Dermis microvascular lymphatic vessel endothelial cell (primary cell): ENCODE data around the gene DTYMK. TPM values are rescaled to one million over a fixed set of nuclear protein-coding genes. Genes with fewer than 3 reads are reported as not detected.
"Not testable (repeated sequence)": the region's sequence is repeated elsewhere in the genome, so short reads cannot be mapped to it uniquely, and the experiment has no call there.

Source experiments
- DNase-seq, 2 donors: peaks; one replicate each; pipeline versions ENCODE4 v3.0.0 to v3.0.0-alpha.2; 2010; ENCODE audit warnings: low read depth in 2 of 2
- total RNA-seq: library from RNA; depleted of rRNA; stranded (reverse); fragments of >200 nt; gene quantifications from 2 replicates; pipeline ENCODE4 v1.2.1, GENCODE V29; 2014

DTYMK gene
- total RNA-seq, 1 donor from 2014 or later, result 45.7 TPM

DNA sequence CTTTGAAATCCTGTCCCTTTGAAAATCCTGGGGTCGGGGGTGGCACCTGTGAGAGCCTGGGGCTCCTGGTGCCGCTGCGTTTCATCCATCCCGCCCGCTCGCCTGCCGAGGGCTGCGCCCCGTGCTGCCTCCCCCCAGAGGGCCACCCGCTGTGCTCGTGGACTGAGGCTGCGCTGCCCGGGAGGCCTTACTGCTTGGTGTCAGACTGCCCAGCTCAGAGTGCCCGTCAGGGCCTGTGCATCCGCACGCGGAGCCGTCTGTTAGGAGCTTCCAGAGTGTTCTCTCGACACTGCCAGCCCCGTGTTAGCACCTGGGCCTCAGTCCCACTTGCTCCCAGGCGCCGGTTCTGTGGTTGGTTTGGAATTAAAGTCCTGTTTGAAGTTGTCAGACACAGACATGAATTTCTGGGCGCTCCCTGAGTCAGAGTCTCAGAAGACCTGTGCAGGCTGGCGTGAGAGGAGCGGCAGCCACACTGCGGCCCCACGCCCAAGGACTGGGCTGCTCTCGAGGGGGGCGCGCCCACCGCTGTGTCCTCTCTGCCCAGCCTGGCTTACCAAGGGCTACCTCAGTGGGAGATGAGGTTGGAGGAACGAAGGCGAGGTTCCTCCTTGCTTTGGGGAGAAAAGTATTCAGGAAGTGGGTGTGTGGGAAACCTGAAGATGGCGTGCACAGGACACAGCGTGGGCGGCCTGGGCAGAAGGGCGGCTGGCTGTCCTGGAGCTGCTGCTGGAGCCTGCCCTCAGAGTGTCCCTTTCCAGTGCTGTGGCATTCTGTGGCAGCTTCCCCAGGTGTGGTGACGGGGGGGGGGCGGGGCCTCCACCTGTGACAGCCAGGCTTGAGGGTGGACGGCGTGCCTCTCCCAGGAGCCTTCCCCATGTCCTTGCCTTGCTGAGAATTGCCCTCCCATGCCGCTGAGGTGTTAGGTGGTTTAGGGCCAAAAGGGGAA is 14.1 kb downstream of the DTYMK start:
- no peak for DNase-seq

- no peak for DNase-seq
Measured at GRCh38 chr2:241671457-241672240, 15.0 kb downstream of the DTYMK start.

DNA sequence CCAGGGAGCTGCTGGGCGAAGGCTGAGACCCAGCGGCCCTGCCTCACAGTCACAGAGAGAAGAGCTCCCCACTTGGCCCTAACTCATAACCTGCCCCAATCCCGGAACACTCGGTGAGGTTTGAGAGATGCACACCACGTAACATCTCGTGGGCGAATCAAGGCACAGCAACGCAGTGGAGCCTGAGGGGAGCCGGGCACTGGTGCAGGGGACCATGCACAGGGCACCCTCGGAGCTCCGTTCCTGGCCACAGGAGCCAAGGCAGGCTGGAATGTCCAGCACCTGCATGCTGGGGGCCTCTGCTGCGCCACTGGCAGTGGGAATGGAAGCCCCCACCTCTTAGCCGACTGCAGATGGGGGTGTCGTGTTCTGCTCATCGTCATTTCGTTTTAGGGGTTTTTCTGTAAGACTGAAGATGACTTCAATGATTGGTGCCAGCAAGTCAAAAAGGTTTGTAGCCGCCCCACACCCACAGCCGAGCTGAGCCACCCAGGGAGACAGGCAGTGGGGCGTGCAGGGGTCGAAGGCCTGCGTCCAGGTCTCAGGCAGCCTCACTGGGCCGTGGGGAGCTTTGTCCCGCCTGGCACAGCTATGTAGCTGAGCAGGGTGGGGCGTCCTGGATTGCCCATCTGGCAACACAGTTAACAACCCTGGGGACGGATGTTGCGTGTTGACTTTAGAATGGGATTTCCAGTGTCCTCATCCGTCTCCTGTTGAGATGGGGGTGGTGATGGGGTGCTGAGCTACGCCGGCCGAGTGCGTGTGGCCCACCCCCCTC is 16.1 kb downstream of the DTYMK start:
- DNase-seq, result no peak

DNA sequence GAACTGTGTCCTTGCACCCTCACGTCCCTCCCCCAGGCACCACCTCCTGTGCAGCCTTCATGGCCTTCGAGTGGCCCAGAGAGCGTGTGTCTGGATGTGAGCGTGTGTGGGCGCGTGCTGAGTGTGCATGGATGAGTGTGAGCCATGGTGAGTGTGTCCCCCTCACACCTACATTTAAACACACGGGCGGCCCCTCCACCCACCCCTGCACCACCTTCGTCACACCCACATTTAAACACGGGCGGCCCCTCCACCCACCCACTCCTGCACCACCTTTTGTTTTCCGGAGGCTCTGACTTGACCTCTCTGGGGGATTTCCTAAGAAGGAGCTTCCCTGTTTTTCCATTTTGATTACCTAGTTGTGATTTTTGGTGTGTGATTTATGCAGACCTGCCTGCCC is 17.8 kb downstream of the DTYMK start:
- no peak for DNase-seq

DNA sequence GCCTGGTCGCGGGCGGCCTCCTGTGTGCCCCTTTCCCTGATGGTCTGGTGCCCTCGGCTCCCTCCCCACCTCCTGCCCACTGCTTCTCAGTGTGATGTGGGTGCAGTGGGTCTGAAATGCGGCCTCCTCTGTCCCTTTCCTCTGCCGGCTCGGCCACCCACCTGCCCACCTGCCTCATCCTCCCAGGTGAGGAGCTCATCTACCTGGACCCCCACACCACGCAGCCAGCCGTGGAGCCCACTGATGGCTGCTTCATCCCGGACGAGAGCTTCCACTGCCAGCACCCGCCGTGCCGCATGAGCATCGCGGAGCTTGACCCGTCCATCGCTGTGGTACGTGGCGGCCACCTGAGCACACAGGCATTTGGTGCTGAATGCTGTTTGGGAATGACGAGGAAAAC is 18.3 kb downstream of the DTYMK start:
- DNase-seq, result no peak

DNA sequence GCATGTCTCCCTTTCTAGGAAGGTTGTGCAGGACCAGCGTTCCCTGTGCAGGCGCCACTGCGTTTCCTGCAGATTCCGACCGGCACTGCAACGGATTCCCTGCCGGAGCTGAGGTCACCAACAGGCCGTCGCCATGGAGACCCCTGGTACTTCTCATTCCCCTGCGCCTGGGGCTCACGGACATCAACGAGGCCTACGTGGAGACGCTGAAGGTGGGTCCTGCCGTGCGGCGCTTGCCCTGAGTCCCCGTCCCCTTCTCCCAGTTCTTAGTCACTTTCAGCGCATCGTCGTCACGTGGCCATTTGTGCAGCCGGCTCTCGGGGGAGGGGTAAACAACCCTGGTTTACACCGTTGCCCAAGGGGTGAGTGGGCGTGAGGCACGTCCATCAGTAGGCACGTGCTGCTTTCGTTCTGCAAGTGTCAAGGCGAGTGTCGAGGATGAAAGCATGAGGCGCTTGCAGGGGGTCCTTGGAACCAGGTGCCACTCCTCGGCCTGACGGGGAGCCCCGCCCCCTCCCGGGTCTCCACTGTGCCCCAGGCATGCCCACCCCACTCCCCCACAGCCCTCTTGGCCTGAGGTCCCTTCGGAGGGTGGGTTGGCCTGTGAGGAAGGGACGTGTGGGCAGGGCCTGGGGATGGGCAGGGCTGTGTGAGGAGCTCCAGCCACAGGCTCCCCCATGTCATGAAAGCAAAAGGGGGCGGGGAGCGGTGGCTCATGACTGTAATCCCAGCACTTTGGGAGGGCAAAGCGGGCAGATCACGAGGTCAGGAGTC is 19.8 kb downstream of the DTYMK start:
- DNase-seq, result peak in 1 of 2 donors; percentile 81

GRCh38 chr2:241665731-241666440 is 20.7 kb downstream of the DTYMK start:
- no peak for DNase-seq

- DNase-seq, result not testable (repeated sequence)
Measured at GRCh38 chr2:241662731-241663130, 23.9 kb downstream of the DTYMK start.

DNA sequence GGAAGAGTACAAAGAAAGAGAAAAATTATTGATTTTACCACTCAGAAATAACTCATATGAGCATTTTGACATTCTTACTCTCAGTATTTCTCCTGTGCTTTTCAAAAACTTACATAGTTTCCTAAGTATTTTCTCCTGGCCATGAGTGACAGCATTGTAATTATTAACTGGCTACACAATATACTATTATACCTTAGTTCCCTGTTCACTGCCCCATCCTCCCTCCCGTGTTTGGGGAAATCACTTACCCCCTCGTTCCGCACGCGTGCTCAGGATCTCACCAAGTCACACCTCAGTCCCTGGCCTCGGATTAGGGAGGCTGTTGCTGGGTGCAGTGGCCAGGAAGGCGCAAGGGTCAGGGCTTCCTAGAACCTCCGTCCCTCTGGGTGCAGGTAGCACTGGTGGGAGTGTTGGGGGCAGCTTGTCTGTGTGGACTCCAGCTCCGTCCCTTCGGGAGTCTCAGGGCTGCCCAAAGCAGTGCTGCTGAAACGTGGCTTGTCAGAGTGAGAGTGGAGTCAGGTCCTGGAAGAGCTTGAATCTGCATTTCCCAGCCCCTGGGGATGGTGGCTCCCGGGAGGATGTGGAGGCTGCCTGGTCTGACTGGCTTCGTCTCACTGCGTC is 25.9 kb downstream of the DTYMK start:
- DNase-seq, result no peak

GRCh38 chr2:241659150-241659739 is 27.4 kb downstream of the DTYMK start:
- peak; percentile 52 to 77 for DNase-seq

DNA sequence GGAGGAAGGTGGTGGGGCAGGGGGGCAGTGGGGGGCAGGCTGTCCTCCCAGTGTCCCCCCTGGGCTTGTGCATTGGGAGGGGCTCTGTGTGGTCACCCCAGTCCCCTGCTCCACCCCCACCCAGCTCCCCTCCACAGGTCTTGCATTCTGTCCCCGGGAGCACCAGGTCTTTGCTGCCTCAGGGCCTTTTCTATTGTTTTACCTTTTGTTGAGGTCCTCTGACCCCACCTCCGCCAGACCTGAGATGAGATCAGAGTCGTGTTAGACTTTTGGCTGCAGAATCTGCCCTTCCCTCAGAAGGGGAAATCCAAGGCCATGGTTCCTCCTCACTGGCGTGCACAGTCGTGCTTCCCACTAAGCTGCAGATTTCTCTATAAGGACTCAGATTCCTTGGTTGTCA is 28.3 kb downstream of the DTYMK start:
- no peak for DNase-seq

DNA sequence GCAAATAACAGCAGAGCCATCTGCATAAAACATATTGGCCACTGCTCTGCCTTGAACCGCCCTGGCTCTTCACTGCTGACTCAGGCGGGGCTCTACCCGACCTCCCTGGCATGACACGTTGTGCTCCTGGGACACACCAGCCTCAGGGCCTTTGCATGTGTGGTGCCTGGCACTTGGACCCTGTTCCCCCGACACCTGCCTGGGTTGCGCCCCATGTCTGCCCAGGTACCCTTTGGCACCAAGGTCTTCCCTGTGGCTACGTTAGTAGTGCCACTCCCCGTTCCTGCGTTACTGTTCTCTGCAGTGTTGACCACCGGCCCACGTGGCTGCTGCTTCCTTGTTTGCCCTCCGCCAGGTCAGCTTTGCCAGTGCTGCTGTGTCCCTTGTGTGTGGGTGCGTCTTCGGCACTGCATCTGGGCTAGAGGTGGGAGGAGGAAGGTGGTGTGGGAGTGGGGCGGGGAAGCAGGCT is 28.8 kb downstream of the DTYMK start:
- no peak for DNase-seq

DNA sequence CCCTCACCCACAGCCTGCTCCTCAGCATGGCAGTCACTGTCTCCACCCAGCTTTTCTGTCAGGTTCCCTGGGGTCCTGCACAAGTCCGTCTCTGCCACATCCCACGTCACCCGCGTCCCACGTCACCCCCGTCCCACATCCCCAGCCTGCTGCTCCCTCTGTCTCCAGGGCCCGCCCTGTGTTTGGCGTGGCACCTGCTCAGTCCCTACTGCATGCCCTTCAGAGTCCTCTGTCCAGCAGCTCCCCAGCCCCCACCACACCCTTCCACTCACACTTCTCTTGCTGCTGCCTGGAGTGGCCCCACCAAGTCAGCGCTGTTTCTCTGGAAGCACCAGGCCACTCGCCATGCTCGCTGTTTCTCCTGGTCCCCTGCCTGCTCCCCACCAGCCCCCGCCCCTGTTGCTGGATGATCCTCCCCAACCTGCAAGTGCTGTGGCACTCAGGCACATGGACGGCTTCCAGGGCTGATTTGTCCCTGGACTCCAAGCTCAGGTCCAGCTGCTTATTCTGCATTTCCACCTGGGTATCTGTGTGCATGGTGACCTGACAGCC is 30.3 kb downstream of the DTYMK start:
- DNase-seq, result no peak

DNA sequence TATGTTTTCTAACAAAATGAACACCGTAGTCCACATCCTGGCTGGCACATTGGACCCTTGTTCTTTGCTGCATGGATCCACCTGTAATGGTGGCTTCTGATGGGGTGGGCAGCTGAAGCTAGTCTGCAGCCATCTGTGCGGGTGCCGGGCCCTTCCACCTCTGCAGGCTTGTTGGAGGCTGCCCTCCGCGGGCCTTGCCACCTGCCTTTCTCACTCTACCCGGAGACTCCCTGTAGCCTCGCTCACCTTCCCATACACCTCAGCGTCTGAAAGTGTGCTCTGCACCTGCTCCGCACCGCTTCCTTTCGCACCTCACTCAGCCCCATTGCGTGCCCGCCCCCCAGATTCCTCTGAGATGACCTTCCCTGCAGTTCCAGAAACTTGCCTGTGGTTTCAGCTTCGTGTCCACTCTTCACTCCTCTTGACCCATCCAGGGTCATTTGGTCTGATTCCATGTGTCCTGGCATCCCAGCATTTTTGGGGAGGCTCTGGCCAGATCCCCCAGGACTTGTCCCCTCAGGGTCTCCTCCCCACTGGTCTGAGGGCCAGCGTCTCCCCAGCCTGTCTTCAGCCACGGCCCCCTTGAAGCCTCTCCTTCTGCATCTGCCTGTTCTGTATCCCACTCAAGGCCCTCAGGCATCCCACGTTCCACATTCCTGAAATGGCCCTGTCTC is 31.0 kb downstream of the DTYMK start:
- no peak for DNase-seq

GRCh38 chr2:241654551-241654950 is 32.1 kb downstream of the DTYMK start:
- DNase-seq, result no peak

DNA sequence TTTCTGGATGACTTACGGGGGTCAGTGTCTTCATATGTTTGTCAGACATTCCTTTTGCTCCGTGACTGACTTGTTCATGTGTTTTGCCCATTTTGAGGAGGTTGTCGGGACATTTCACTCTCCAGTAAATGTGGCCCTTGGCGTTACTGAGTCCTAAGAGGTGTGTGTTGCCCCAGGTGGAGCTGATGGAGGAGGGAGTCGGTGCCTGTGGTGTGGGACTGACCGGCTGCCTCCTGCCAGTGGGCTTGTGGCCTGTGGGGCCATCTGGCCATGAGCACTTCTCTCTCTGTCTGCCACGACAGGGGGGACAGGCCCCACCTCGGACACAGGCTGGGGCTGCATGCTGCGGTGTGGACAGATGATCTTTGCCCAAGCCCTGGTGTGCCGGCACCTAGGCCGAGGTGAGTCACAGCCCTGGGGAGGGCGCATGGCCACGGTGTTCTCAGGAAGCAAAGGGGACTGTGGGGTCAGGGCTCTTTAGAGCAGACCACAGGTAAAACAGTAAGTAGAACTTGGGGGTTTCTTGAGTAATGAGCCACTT is 33.3 kb downstream of the DTYMK start:
- DNase-seq, result no peak

DNA sequence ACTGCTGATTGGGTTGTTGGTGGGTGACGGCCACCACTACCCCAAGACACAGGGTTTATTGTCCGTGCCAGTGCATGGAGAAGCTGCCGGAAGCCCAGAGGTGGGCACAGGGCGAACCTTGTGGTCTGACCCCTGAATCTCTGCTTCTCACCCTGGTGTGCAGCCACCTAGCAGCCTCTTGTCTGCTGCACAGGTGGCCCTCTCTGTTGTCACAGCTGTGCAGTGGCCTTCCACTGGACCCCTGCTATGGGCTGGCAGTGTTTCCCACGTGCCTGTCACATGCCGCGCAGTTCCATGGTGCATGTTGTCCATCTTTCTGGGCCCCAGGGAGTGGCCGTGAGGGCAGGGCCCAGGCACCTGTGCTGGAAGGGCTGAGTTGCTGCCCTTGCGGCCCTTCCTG is 33.9 kb downstream of the DTYMK start:
- no peak for DNase-seq

DNA sequence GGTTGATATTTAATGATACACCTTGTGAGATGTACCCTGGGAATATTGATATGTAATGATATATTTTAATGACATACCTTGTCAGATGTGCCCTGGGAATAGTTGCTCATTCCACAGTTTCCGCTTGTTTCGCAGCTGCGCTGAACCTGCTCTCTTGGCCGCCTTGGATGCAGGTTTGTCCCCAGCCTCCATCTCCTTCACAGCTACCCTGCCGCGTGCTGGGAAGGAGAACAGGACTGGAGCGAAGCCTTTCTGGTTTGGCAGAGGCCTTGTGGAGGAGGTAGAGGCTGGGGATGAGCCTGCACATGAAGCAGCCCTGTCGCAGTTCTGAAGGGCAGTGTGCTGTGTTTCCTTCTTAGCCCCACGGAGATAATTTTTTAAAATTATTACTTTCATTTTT is 34.5 kb downstream of the DTYMK start:
- no peak for DNase-seq
